Body of pancreas (tissue), 4 donors: ENCODE results near the gene FCHSD2.

Experiments
- POLR2A ChIP-seq, 3 donors: fragments of 450-650 bp; IDR thresholded peaks; one replicate each; pipeline ENCODE4 v1.6.1; 2016; ENCODE audit warnings: antibody characterized with exemption in 3 of 3, mild to moderate bottlenecking in 2 of 3
- TF ChIP-seq, protein P1 (sequence below), 7 experiments: fragments of 450-650 bp in 4 of 7; fragments of 200-600 bp in 3 of 7; sonication (generic) in 3 of 7; IDR thresholded peaks; one replicate each; pipeline ENCODE4 v1.5.1; 2016 to 2019; ENCODE audit warnings: antibody characterized with exemption in 7 of 7

- TF ChIP-seq, protein P1, sequence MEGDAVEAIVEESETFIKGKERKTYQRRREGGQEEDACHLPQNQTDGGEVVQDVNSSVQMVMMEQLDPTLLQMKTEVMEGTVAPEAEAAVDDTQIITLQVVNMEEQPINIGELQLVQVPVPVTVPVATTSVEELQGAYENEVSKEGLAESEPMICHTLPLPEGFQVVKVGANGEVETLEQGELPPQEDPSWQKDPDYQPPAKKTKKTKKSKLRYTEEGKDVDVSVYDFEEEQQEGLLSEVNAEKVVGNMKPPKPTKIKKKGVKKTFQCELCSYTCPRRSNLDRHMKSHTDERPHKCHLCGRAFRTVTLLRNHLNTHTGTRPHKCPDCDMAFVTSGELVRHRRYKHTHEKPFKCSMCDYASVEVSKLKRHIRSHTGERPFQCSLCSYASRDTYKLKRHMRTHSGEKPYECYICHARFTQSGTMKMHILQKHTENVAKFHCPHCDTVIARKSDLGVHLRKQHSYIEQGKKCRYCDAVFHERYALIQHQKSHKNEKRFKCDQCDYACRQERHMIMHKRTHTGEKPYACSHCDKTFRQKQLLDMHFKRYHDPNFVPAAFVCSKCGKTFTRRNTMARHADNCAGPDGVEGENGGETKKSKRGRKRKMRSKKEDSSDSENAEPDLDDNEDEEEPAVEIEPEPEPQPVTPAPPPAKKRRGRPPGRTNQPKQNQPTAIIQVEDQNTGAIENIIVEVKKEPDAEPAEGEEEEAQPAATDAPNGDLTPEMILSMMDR (IDR thresholded peaks at IDR 0.05): no peak
- no peak for TF ChIP-seq POLR2A (IDR thresholded peaks at IDR 0.05)
These were observed 171.5 kb downstream of the FCHSD2 start for GRCh38 chr11:72970557-72971118.
